RWPE2 (cell line): ENCODE measurements around the gene TTC32.

Experiments
- ATAC-seq: fragments of 200-7000 bp; cut with Tn5 transposase; 3 replicates; pipeline ENCODE4 v1.9.1; 2021; ENCODE audit warnings: low read depth
- DNase-seq: peaks from one replicate; pipeline ENCODE4 v3.0.0-alpha.2; 2020; ENCODE audit warnings: low spot score
- H3K27ac ChIP-seq: fragments of 450-650 bp; 2 replicates; pipeline ENCODE4 v1.5.1; 2017; ENCODE audit warnings: mild to moderate bottlenecking; ENCODE audit not compliant: poor library complexity, severe bottlenecking
- H3K27me3 ChIP-seq: fragments of 250-450 bp; sonication (Bioruptor Pico); 2 replicates; pipeline ENCODE4 v1.5.1; 2021; ENCODE audit warnings: mild to moderate bottlenecking, moderate library complexity; ENCODE audit not compliant: insufficient read depth, poor library complexity, severe bottlenecking
- H3K36me3 ChIP-seq: fragments of 250-450 bp; sonication (Bioruptor Pico); 2 replicates; pipeline ENCODE4 v1.5.1; 2020; ENCODE audit warnings: low read depth, mild to moderate bottlenecking, moderate library complexity
- H3K4me1 ChIP-seq: fragments of 250-450 bp; sonication (Bioruptor Pico); 2 replicates; pipeline ENCODE4 v1.5.1; 2021; ENCODE audit warnings: mild to moderate bottlenecking, moderate library complexity; ENCODE audit not compliant: insufficient read depth, poor library complexity, severe bottlenecking
- H3K4me3 ChIP-seq: fragments of 250-450 bp; sonication (Bioruptor Pico); 2 replicates; pipeline ENCODE4 v1.5.1; 2021; ENCODE audit warnings: mild to moderate bottlenecking, moderate library complexity; ENCODE audit not compliant: severe bottlenecking
- H3K9me3 ChIP-seq: fragments of 250-450 bp; sonication (Bioruptor Pico); 2 replicates; pipeline ENCODE4 v1.5.1; 2021; ENCODE audit warnings: mild to moderate bottlenecking, moderate library complexity; ENCODE audit not compliant: severe bottlenecking
- TF ChIP-seq, protein P1 (sequence below): fragments of 450-650 bp; IDR thresholded peaks from one replicate; pipeline ENCODE4 v1.5.1; 2017; ENCODE audit warnings: mild to moderate bottlenecking, moderate library complexity; ENCODE audit not compliant: poor library complexity, severe bottlenecking

The TTC32 gene

GRCh38 chr2:19878268-19879046, 23.3 kb downstream of the TTC32 start:
- no peaks in the 10 kb centered on the region for H3K9me3 ChIP-seq
- no peaks in the 10 kb centered on the region for H3K4me1 ChIP-seq
- H3K36me3 ChIP-seq: no peaks in the 10 kb centered on the region
- H3K4me3 ChIP-seq: no peak overlapping the region
- DNase-seq: no peak
- H3K27me3 ChIP-seq: no peaks in the 10 kb centered on the region
- no peak for ATAC-seq
- TF ChIP-seq, protein P1, sequence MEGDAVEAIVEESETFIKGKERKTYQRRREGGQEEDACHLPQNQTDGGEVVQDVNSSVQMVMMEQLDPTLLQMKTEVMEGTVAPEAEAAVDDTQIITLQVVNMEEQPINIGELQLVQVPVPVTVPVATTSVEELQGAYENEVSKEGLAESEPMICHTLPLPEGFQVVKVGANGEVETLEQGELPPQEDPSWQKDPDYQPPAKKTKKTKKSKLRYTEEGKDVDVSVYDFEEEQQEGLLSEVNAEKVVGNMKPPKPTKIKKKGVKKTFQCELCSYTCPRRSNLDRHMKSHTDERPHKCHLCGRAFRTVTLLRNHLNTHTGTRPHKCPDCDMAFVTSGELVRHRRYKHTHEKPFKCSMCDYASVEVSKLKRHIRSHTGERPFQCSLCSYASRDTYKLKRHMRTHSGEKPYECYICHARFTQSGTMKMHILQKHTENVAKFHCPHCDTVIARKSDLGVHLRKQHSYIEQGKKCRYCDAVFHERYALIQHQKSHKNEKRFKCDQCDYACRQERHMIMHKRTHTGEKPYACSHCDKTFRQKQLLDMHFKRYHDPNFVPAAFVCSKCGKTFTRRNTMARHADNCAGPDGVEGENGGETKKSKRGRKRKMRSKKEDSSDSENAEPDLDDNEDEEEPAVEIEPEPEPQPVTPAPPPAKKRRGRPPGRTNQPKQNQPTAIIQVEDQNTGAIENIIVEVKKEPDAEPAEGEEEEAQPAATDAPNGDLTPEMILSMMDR: no peak
- no peak overlapping the region for H3K27ac ChIP-seq

GRCh38 chr2:19876751-19877150, 25.0 kb downstream of the TTC32 start:
- ATAC-seq: no peak

GRCh38 chr2:19875280-19875679, 26.5 kb downstream of the TTC32 start:
- H3K9me3 ChIP-seq: no peaks in the 10 kb centered on the region
- H3K4me1 ChIP-seq: no peaks in the 10 kb centered on the region
- ATAC-seq (no peak), DNase-seq (no peak)
- no peak overlapping the region for H3K4me3 ChIP-seq
- TF ChIP-seq, protein P1: no peak
- no peak overlapping the region for H3K27ac ChIP-seq
- H3K36me3 ChIP-seq: no peaks in the 10 kb centered on the region
- H3K27me3 ChIP-seq: no peaks in the 10 kb centered on the region

More at GRCh38 chr2:19876751-19877150, 25.0 kb downstream of the TTC32 start:
- Histone ChIP-seq H3K36me3 (no peaks in the 10 kb centered on the region), H3K4me1 (no peaks in the 10 kb centered on the region), H3K27me3 (no peaks in the 10 kb centered on the region), H3K9me3 (no peaks in the 10 kb centered on the region), H3K27ac (no peak overlapping the region), H3K4me3 (no peak overlapping the region)
- no peak for DNase-seq
- TF ChIP-seq, protein P1: no peak

DNA sequence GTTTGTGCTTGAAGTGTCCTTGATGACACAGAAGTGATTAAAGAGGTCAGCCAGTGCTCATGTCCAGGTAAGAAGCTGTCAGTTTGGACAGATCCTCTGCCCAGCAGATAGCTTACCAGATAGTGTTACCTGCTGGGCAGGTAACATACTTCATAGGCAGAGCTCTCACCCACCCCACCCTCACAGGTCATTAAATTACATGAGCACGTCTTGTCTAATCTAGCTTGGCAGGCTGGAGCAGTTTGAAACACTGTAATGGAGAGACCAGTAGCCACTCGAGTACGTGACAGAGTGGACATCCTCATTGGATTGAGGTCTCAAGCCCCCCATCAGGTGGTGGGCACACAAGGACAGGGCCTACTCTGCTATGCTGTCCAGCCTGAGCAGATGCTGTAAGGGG, 27.1 kb downstream of the TTC32 start:
- no peaks in the 10 kb centered on the region for H3K9me3 ChIP-seq
- no peak overlapping the region for H3K4me3 ChIP-seq
- H3K4me1 ChIP-seq: no peaks in the 10 kb centered on the region
- H3K27me3 ChIP-seq: no peaks in the 10 kb centered on the region
- DNase-seq: no peak
- TF ChIP-seq, protein P1: no peak
- H3K27ac ChIP-seq: no peak overlapping the region
- no peaks in the 10 kb centered on the region for H3K36me3 ChIP-seq
- no peak for ATAC-seq

- TF ChIP-seq, protein P1: no peak
- H3K4me1 ChIP-seq: no peaks in the 10 kb centered on the region
- ATAC-seq (no peak), DNase-seq (no peak)
- no peaks in the 10 kb centered on the region for H3K9me3 ChIP-seq
- no peak overlapping the region for H3K4me3 ChIP-seq
- no peak overlapping the region for H3K27ac ChIP-seq
- no peaks in the 10 kb centered on the region for H3K36me3 ChIP-seq
- no peaks in the 10 kb centered on the region for H3K27me3 ChIP-seq
Observed at GRCh38 chr2:19873014-19873413, 28.8 kb downstream of the TTC32 start.
